BLaER1 treated with 17β-estradiol and CSF1 and Interleukin-3, amounts not matched to agents 10 nM and 100 nM (cell line): ENCODE results near the gene OAF.
A peak's percentile ranks its signal among the peaks of the same experiment; 100 is the strongest.
"Not testable (repeated sequence)": the region's sequence is repeated elsewhere in the genome, so short reads cannot be mapped to it uniquely, and the experiment has no call there.

Source experiments
- H3K27ac ChIP-seq, 11 experiments: shearing (Covaris generic); formaldehyde crosslinking; 2 replicates each; pipeline ENCODE4 v1.8.1; 2022
- H3K27me3 ChIP-seq, 11 experiments: shearing (Covaris generic); formaldehyde crosslinking; 2 replicates each; pipeline ENCODE4 v1.8.1; 2022
- H3K36me3 ChIP-seq, 11 experiments: shearing (Covaris generic); formaldehyde crosslinking; 2 replicates each; pipeline ENCODE4 v1.8.1; 2022
- H3K4me1 ChIP-seq, 10 experiments: shearing (Covaris generic); formaldehyde crosslinking; 2 replicates each; pipeline ENCODE4 v1.8.1; 2022
- H3K4me2 ChIP-seq, 11 experiments: shearing (Covaris generic); formaldehyde crosslinking; 2 replicates each; pipeline ENCODE4 v1.8.1; 2022
- H3K4me3 ChIP-seq, 10 experiments: shearing (Covaris generic); formaldehyde crosslinking; 2 replicates each; pipeline ENCODE4 v1.8.1; 2022
- H3K9ac ChIP-seq, 11 experiments: shearing (Covaris generic); formaldehyde crosslinking; 2 replicates each; pipeline ENCODE4 v1.8.1; 2022
- H3K9me3 ChIP-seq, 11 experiments: shearing (Covaris generic); formaldehyde crosslinking; replicated peaks in 1 of 11; 2 replicates each; pipeline ENCODE4 v1.8.1; 2022
- H4K20me1 ChIP-seq, 11 experiments: shearing (Covaris generic); formaldehyde crosslinking; 2 replicates each; pipeline ENCODE4 v1.8.1; 2022
- Cebpa-rat ChIP-seq, 11 experiments: shearing (Covaris generic); IDR thresholded peaks; 2 replicates each; pipeline ENCODE4 v1.8.1; 2022

Gene OAF

DNA sequence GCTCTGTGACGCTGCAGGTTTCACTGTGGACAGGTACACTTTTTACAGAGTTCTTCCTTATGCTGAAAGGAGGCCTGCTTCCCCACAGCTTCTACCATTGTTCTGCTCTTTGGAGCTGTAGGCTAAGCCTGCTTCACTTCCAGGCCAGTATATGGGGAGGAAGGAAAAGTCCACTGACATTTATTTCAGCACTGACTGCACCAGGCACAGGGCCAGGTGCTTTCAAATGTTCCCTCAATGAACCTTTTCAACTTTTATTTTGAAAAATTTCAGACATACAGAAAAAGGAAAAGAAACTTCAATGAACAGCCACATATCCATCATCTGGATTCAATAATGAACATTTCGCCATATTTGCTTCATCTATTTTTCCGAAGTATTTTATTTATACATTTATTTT, 51.1 kb downstream of the OAF start:
- Histone ChIP-seq H3K27ac (no peak overlapping the region), H3K27me3 (peaks cover 0 to 5% (median 0%) of the 10 kb centered on the region in 11 experiments; a peak in 3 of 22 replicates), H3K4me3 (no peak overlapping the region), H4K20me1 (no peaks in the 10 kb centered on the region), H3K9me3 (no peaks in the 10 kb centered on the region), H3K36me3 (no peaks in the 10 kb centered on the region), H3K9ac (no peak overlapping the region), H3K4me2 (no peak overlapping the region), H3K4me1 (no peaks in the 10 kb centered on the region)
- TF ChIP-seq Cebpa-rat (IDR thresholded peaks at IDR 0.05): no peak

DNA sequence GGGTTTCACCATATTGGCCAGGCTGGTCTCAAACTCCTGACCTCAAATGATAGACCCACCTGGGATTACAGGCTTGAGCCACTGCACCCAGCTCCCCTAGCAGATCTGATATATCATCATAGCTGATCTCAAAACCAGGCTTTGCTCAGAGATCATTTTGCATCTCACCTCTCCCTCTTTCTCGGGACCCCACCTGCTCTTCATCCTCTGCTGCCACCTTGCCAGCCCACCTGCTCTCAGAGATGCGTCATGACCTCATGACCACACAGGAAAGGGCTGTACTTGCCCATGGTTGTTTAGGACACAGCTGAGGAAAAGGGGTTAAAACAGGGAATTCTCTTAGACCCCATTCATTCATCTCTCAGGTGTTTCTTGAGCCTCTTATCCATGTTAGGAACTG, 56.5 kb downstream of the OAF start:
- Histone ChIP-seq H3K4me2 (no peak overlapping the region), H3K9me3 (no peaks in the 10 kb centered on the region), H3K36me3 (no peaks in the 10 kb centered on the region), H3K4me3 (no peak overlapping the region), H3K4me1 (peaks cover 0 to 14% (median 8%) of the 10 kb centered on the region in 10 experiments; a peak in 13 of 20 replicates), H4K20me1 (no peaks in the 10 kb centered on the region), H3K27me3 (no peaks in the 10 kb centered on the region), H3K9ac (no peak overlapping the region), H3K27ac (no peak overlapping the region)
- TF ChIP-seq Cebpa-rat (IDR thresholded peaks at IDR 0.05): no peak

- Histone ChIP-seq H3K36me3 (no peaks in the 10 kb centered on the region), H3K4me1 (peaks cover 0 to 19% (median 8%) of the 10 kb centered on the region in 10 experiments; a peak in 13 of 20 replicates), H3K27me3 (no peaks in the 10 kb centered on the region), H4K20me1 (no peaks in the 10 kb centered on the region), H3K4me3 (no peak overlapping the region), H3K4me2 (peak overlapping the region in 8 of 11 experiments; percentile 37 to 67 (median 48); a peak in 15 of 22 replicates), H3K9ac (no peak overlapping the region), H3K9me3 (no peaks in the 10 kb centered on the region), H3K27ac (no peak overlapping the region)
- no peak for TF ChIP-seq Cebpa-rat (IDR thresholded peaks at IDR 0.05)
These were observed 57.9 kb downstream of the OAF start for GRCh38 chr11:120268686-120269085.

GRCh38 chr11:120270386-120270785, 59.6 kb downstream of the OAF start:
- no peak overlapping the region for H3K27ac ChIP-seq
- no peaks in the 10 kb centered on the region for H3K36me3 ChIP-seq
- no peaks in the 10 kb centered on the region for H4K20me1 ChIP-seq
- H3K9me3 ChIP-seq: no peaks in the 10 kb centered on the region
- H3K9ac ChIP-seq: no peak overlapping the region
- H3K4me3 ChIP-seq: no peak overlapping the region
- no peaks in the 10 kb centered on the region for H3K27me3 ChIP-seq
- H3K4me1 ChIP-seq: peaks cover 0 to 19% (median 8%) of the 10 kb centered on the region in 10 experiments; a peak in 13 of 20 replicates
- H3K4me2 ChIP-seq: no peak overlapping the region
- TF ChIP-seq Cebpa-rat (IDR thresholded peaks at IDR 0.05): no peak

GRCh38 chr11:120271672-120272071, 60.8 kb downstream of the OAF start:
- TF ChIP-seq Cebpa-rat (IDR thresholded peaks at IDR 0.05): no peak
- H3K27ac ChIP-seq: no peak overlapping the region

GRCh38 chr11:120272303-120272702, 61.5 kb downstream of the OAF start:
- H3K4me1 ChIP-seq: peaks cover 0 to 19% (median 8%) of the 10 kb centered on the region in 10 experiments; a peak in 13 of 20 replicates
- H3K4me3 ChIP-seq: no peak overlapping the region
- no peaks in the 10 kb centered on the region for H3K9me3 ChIP-seq
- H3K9ac ChIP-seq: no peak overlapping the region
- H4K20me1 ChIP-seq: no peaks in the 10 kb centered on the region
- H3K4me2 ChIP-seq: no peak overlapping the region
- H3K36me3 ChIP-seq: no peaks in the 10 kb centered on the region
- H3K27me3 ChIP-seq: no peaks in the 10 kb centered on the region
- no peak for TF ChIP-seq Cebpa-rat (IDR thresholded peaks at IDR 0.05)
- no peak overlapping the region for H3K27ac ChIP-seq

More at GRCh38 chr11:120271672-120272071, 60.8 kb downstream of the OAF start:
- H3K27me3 ChIP-seq: no peaks in the 10 kb centered on the region
- H3K4me3 ChIP-seq: no peak overlapping the region
- no peaks in the 10 kb centered on the region for H3K9me3 ChIP-seq
- no peaks in the 10 kb centered on the region for H3K36me3 ChIP-seq
- H3K4me2 ChIP-seq: no peak overlapping the region
- H3K9ac ChIP-seq: no peak overlapping the region
- H3K4me1 ChIP-seq: peaks cover 0 to 19% (median 8%) of the 10 kb centered on the region in 10 experiments; a peak in 13 of 20 replicates
- no peaks in the 10 kb centered on the region for H4K20me1 ChIP-seq

GRCh38 chr11:120273432-120273831, 62.6 kb downstream of the OAF start:
- TF ChIP-seq Cebpa-rat (IDR thresholded peaks at IDR 0.05): no peak
- Histone ChIP-seq H3K4me3 (no peak overlapping the region), H3K4me1 (peaks cover 0 to 15% (median 5%) of the 10 kb centered on the region in 10 experiments; a peak in 13 of 20 replicates), H3K27me3 (no peaks in the 10 kb centered on the region), H3K9ac (no peak overlapping the region), H3K4me2 (no peak overlapping the region), H3K9me3 (no peaks in the 10 kb centered on the region), H3K36me3 (no peaks in the 10 kb centered on the region), H4K20me1 (no peaks in the 10 kb centered on the region), H3K27ac (no peak overlapping the region)

DNA sequence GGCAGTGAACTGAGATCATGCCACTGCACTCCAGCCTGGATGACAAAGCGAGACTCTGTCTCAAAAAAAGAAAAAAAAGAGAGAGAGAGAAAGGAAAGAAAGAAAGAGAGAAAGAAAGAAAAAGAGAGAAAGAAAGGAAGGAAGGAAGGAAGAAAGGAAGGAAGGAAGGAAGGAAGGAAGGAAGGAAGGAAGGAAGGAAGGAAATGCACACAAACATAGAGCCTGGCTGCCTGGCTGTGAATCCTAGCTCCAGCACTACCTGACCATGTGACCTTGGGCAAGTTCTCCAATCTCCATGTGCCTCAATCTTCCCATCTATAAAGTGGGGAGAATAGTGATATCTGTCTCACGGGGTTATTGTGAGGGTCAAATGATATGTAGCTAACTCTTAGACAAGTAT, 63.1 kb downstream of the OAF start:
- not testable (repeated sequence) for H3K27ac ChIP-seq, H3K4me3 ChIP-seq, H3K9me3 ChIP-seq, H3K9ac ChIP-seq, H3K36me3 ChIP-seq, H3K4me2 ChIP-seq, H3K27me3 ChIP-seq, H3K4me1 ChIP-seq, H4K20me1 ChIP-seq

DNA sequence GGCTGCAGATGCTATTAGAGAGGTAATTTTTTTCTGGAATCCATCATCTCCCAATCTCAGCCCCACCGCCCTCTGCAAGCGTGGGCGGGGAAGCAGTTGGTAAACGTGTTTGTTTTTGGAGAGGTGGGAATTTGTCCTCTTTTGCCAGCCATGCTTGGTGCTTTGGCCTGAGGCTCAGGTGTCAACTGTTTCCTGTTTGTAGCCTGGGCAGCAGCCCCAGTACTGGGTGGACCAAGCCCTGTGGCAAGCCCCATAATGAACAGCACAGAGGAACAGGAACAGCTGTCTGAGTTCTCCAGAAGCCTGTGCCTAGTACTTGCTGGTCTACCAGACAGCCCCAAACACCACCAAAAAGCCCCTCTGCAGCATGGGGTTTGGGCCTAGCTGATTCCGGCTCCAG, 68.7 kb downstream of the OAF start:
- Histone ChIP-seq H3K9ac (no peak overlapping the region), H3K36me3 (no peaks in the 10 kb centered on the region)

More for the DNA sequence above, 68.7 kb downstream of the OAF start:
- H3K27me3 ChIP-seq: no peaks in the 10 kb centered on the region
- TF ChIP-seq Cebpa-rat (IDR thresholded peaks at IDR 0.05): no peak
- H4K20me1 ChIP-seq: no peaks in the 10 kb centered on the region
- H3K4me2 ChIP-seq: no peak overlapping the region
- no peaks in the 10 kb centered on the region for H3K9me3 ChIP-seq
- no peaks in the 10 kb centered on the region; a peak in 1 of 20 replicates for H3K4me1 ChIP-seq
- H3K27ac ChIP-seq: no peak overlapping the region
- no peak overlapping the region for H3K4me3 ChIP-seq
